Measurements from ENCODE around the gene RUVBL1.

- TF ChIP-seq, protein P1, sequence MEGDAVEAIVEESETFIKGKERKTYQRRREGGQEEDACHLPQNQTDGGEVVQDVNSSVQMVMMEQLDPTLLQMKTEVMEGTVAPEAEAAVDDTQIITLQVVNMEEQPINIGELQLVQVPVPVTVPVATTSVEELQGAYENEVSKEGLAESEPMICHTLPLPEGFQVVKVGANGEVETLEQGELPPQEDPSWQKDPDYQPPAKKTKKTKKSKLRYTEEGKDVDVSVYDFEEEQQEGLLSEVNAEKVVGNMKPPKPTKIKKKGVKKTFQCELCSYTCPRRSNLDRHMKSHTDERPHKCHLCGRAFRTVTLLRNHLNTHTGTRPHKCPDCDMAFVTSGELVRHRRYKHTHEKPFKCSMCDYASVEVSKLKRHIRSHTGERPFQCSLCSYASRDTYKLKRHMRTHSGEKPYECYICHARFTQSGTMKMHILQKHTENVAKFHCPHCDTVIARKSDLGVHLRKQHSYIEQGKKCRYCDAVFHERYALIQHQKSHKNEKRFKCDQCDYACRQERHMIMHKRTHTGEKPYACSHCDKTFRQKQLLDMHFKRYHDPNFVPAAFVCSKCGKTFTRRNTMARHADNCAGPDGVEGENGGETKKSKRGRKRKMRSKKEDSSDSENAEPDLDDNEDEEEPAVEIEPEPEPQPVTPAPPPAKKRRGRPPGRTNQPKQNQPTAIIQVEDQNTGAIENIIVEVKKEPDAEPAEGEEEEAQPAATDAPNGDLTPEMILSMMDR (IDR thresholded peaks at IDR 0.05): no peak
- TF ChIP-seq POLR2A (IDR thresholded peaks at IDR 0.05): no peak
Measured at GRCh38 chr3:128077202-128077624, 46.4 kb downstream of the RUVBL1 start.
